ENCODE data around the gene DNM1L.

Gene DNM1L
- total RNA-seq, result 71.2 to 180 (median 113) reads per million in 9 experiments

GRCh38 chr12:32679091-32679919 lies at the start of gene DNM1L:
TSS of gene DNM1L (plus strand) at chr12:32679301. CDS start at chr12:32679364, 63 bp downstream.
- Mint-ChIP-seq H3K9me3 (no peaks in the 10 kb centered on the region), H3K4me3 (peak within 1 kb of the TSS; percentile 90 to 91), H3K27me3 (no peaks in the 10 kb centered on the region), H3K4me1 (ENCODE audit: low read depth in 2 of 2) (peaks cover 8 to 19% of the 10 kb centered on the region in 2 donors), H3K36me3 (ENCODE audit: insufficient read depth) (peaks cover 3% of the 10 kb centered on the region), H3K27ac (peak within 1 kb of the TSS; percentile 85 to 94)
- DNase-seq (peak; percentile 89 to 90 (median 90)), ATAC-seq (replicated peaks) (peak; percentile 97)

GRCh38 chr12:32641287-32641901 lies 37.7 kb upstream of the DNM1L start:
- Mint-ChIP-seq H3K27ac (no peak overlapping the region), H3K4me3 (no peak overlapping the region), H3K9me3 (no peaks in the 10 kb centered on the region), H3K36me3 (ENCODE audit: insufficient read depth) (peaks cover 3% of the 10 kb centered on the region), H3K4me1 (ENCODE audit: low read depth in 2 of 2) (no peaks in the 10 kb centered on the region), H3K27me3 (peaks cover 0 to 5% of the 10 kb centered on the region in 2 donors)
- DNase-seq (no peak), ATAC-seq (replicated peaks) (no peak)

- Mint-ChIP-seq H3K9me3 (no peaks in the 10 kb centered on the region), H3K27ac (no peak overlapping the region), H3K36me3 (ENCODE audit: insufficient read depth) (peaks cover 2% of the 10 kb centered on the region), H3K4me3 (no peak overlapping the region), H3K4me1 (ENCODE audit: low read depth in 2 of 2) (no peaks in the 10 kb centered on the region), H3K27me3 (peaks cover 6 to 19% of the 10 kb centered on the region in 2 donors)
- DNase-seq, result no peak
- no peak for ATAC-seq (replicated peaks)
Observed at GRCh38 chr12:32644431-32644830, 34.7 kb upstream of the DNM1L start.

GRCh38 chr12:32647275-32647674 lies 31.8 kb upstream of the DNM1L start:
- Mint-ChIP-seq H3K4me3 (no peak overlapping the region), H3K27me3 (peaks cover 6 to 28% of the 10 kb centered on the region in 2 donors), H3K27ac (no peak overlapping the region), H3K4me1 (ENCODE audit: low read depth in 2 of 2) (no peaks in the 10 kb centered on the region), H3K36me3 (ENCODE audit: insufficient read depth) (peaks cover 3% of the 10 kb centered on the region), H3K9me3 (no peaks in the 10 kb centered on the region)
- DNase-seq, result no peak
- no peak for ATAC-seq (replicated peaks)

- ATAC-seq (replicated peaks) (no peak), DNase-seq (no peak)
- Mint-ChIP-seq H3K27me3 (peaks cover 6 to 23% of the 10 kb centered on the region in 2 donors), H3K27ac (no peak overlapping the region), H3K4me3 (no peak overlapping the region), H3K9me3 (no peaks in the 10 kb centered on the region), H3K4me1 (ENCODE audit: low read depth in 2 of 2) (no peaks in the 10 kb centered on the region), H3K36me3 (ENCODE audit: insufficient read depth) (peaks cover 3% of the 10 kb centered on the region)
Observed at GRCh38 chr12:32650508-32650907, 28.6 kb upstream of the DNM1L start.

- ATAC-seq (replicated peaks) (no peak), DNase-seq (no peak)
- Mint-ChIP-seq H3K36me3 (ENCODE audit: insufficient read depth) (peaks cover 3% of the 10 kb centered on the region), H3K4me1 (ENCODE audit: low read depth in 2 of 2) (no peaks in the 10 kb centered on the region), H3K27me3 (peaks cover 6 to 23% of the 10 kb centered on the region in 2 donors), H3K9me3 (no peaks in the 10 kb centered on the region), H3K4me3 (no peak overlapping the region), H3K27ac (no peak overlapping the region)
Observed at GRCh38 chr12:32651151-32651955, 27.7 kb upstream of the DNM1L start.

GRCh38 chr12:32651956-32652210 lies 27.2 kb upstream of the DNM1L start:
- Mint-ChIP-seq H3K36me3 (ENCODE audit: insufficient read depth) (peaks cover 3% of the 10 kb centered on the region), H3K4me1 (ENCODE audit: low read depth in 2 of 2) (no peaks in the 10 kb centered on the region), H3K27me3 (peaks cover 6 to 23% of the 10 kb centered on the region in 2 donors), H3K4me3 (no peak overlapping the region), H3K9me3 (no peaks in the 10 kb centered on the region), H3K27ac (no peak overlapping the region)
- DNase-seq (no peak), ATAC-seq (replicated peaks) (no peak)

- H3K27ac Mint-ChIP-seq, result peak overlapping the region in 1 of 2 donors; percentile 70
- no peak overlapping the region for H3K4me3 Mint-ChIP-seq
- ATAC-seq (replicated peaks), result no peak
- H3K27me3 Mint-ChIP-seq, result peaks cover 0 to 4% of the 10 kb centered on the region in 2 donors
- no peaks in the 10 kb centered on the region for H3K9me3 Mint-ChIP-seq
- H3K4me1 Mint-ChIP-seq (ENCODE audit: low read depth in 2 of 2), result no peaks in the 10 kb centered on the region
- DNase-seq, result no peak
- H3K36me3 Mint-ChIP-seq (ENCODE audit: insufficient read depth), result no peaks in the 10 kb centered on the region
Observed at GRCh38 chr12:32659908-32660440, 19.1 kb upstream of the DNM1L start.

- ATAC-seq (replicated peaks) (no peak), DNase-seq (no peak)
- H3K36me3 Mint-ChIP-seq (ENCODE audit: insufficient read depth), result no peaks in the 10 kb centered on the region
- H3K4me3 Mint-ChIP-seq, result no peak overlapping the region
- no peak overlapping the region for H3K27ac Mint-ChIP-seq
- H3K4me1 Mint-ChIP-seq (ENCODE audit: low read depth in 2 of 2), result no peaks in the 10 kb centered on the region
- no peaks in the 10 kb centered on the region for H3K9me3 Mint-ChIP-seq
- H3K27me3 Mint-ChIP-seq, result peaks cover 0 to 4% of the 10 kb centered on the region in 2 donors
Observed at GRCh38 chr12:32661706-32662105, 17.4 kb upstream of the DNM1L start.

GRCh38 chr12:32662665-32663064 lies 16.4 kb upstream of the DNM1L start:
- no peaks in the 10 kb centered on the region for H3K9me3 Mint-ChIP-seq
- H3K4me1 Mint-ChIP-seq (ENCODE audit: low read depth in 2 of 2), result no peaks in the 10 kb centered on the region
- no peak overlapping the region for H3K27ac Mint-ChIP-seq
- H3K4me3 Mint-ChIP-seq, result no peak overlapping the region
- DNase-seq (no peak), ATAC-seq (replicated peaks) (no peak)
- no peaks in the 10 kb centered on the region for H3K36me3 Mint-ChIP-seq (ENCODE audit: insufficient read depth)
- H3K27me3 Mint-ChIP-seq, result peaks cover 0 to 4% of the 10 kb centered on the region in 2 donors

- Mint-ChIP-seq H3K27me3 (peaks cover 9 to 13% of the 10 kb centered on the region in 2 donors), H3K4me1 (ENCODE audit: low read depth in 2 of 2) (no peaks in the 10 kb centered on the region), H3K4me3 (peak overlapping the region; percentile 19 to 43), H3K27ac (no peak overlapping the region), H3K9me3 (no peaks in the 10 kb centered on the region), H3K36me3 (ENCODE audit: insufficient read depth) (no peaks in the 10 kb centered on the region)
- ATAC-seq (replicated peaks) (no peak), DNase-seq (no peak)
Observed at GRCh38 chr12:32666018-32666417, 13.1 kb upstream of the DNM1L start.

GRCh38 chr12:32669584-32669983 lies 9.5 kb upstream of the DNM1L start:
- no peaks in the 10 kb centered on the region for H3K36me3 Mint-ChIP-seq (ENCODE audit: insufficient read depth)
- H3K27ac Mint-ChIP-seq, result no peak overlapping the region
- H3K9me3 Mint-ChIP-seq, result no peaks in the 10 kb centered on the region
- DNase-seq, result no peak
- H3K27me3 Mint-ChIP-seq, result peaks cover 9 to 14% of the 10 kb centered on the region in 2 donors
- no peak overlapping the region for H3K4me3 Mint-ChIP-seq
- ATAC-seq (replicated peaks), result no peak
- no peaks in the 10 kb centered on the region for H3K4me1 Mint-ChIP-seq (ENCODE audit: low read depth in 2 of 2)

- Mint-ChIP-seq H3K36me3 (ENCODE audit: insufficient read depth) (no peaks in the 10 kb centered on the region), H3K27ac (no peak overlapping the region), H3K27me3 (peaks cover 9 to 14% of the 10 kb centered on the region in 2 donors), H3K4me1 (ENCODE audit: low read depth in 2 of 2) (no peaks in the 10 kb centered on the region), H3K4me3 (no peak overlapping the region), H3K9me3 (no peaks in the 10 kb centered on the region)
- DNase-seq (no peak), ATAC-seq (replicated peaks) (no peak)
Observed at GRCh38 chr12:32671930-32672780, 6.9 kb upstream of the DNM1L start.

Data from effector memory CD8-positive, alpha-beta T cell (primary cell).